Measurements from ENCODE around the gene FAHD1. TPM values are rescaled to one million over a fixed set of nuclear protein-coding genes. Genes with fewer than 3 reads are reported as not detected.

The FAHD1 gene
- total and polyA plus RNA-seq, 9 of the 15 experiments (the other 6 are each of a cell fraction or from before 2014, with no cell fraction given), result 2.2 to 20.9 (median 10.7) TPM

DNA sequence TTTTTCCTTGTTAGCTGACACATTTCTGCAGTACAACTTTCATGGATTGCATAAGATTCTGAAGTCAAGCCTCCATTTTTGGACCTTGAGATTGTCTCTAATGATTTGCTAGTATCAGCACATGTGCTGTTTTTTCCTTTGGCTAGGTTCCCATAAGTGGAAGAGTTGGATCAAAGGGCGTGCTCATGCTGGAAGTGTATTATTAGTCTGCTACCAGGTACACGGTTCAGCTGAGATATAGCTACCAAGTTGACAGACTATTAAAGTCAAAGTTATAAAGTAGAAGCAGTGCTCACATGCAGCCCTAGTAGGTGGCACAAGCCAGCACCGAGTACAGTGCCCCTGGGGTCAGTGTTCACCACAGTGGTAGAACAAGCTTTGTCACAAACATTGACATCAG, 3.2 kb downstream of the FAHD1 start (continued):
- TF ChIP-seq E2F3 (CRISPR knock-in tag; IDR thresholded peaks at IDR 0.05) (no peak), ETS2 (tag; IDR thresholded peaks at IDR 0.05; ENCODE audit: borderline replicate concordance, poor library complexity, severe bottlenecking) (no peak), SPI1 (IDR thresholded peaks at IDR 0.05; ENCODE audit: borderline replicate concordance, low read depth, low read length) (no peak), ESRRB (CRISPR knock-in tag; IDR thresholded peaks at IDR 0.05; ENCODE audit: borderline replicate concordance) (no peak), PHF8 (IDR thresholded peaks at IDR 0.05; ENCODE audit: borderline replicate concordance, low read length) (no peak), GTF2B (IDR thresholded peaks at IDR 0.05; ENCODE audit: extremely low read depth, insufficient read length) (no peak), L3MBTL2 (IDR thresholded peaks at IDR 0.05) (no peak), ELF1 (tag; IDR thresholded peaks at IDR 0.05) (no peak), IRF2 (CRISPR knock-in tag; IDR thresholded peaks at IDR 0.05) (no peak)

DNA sequence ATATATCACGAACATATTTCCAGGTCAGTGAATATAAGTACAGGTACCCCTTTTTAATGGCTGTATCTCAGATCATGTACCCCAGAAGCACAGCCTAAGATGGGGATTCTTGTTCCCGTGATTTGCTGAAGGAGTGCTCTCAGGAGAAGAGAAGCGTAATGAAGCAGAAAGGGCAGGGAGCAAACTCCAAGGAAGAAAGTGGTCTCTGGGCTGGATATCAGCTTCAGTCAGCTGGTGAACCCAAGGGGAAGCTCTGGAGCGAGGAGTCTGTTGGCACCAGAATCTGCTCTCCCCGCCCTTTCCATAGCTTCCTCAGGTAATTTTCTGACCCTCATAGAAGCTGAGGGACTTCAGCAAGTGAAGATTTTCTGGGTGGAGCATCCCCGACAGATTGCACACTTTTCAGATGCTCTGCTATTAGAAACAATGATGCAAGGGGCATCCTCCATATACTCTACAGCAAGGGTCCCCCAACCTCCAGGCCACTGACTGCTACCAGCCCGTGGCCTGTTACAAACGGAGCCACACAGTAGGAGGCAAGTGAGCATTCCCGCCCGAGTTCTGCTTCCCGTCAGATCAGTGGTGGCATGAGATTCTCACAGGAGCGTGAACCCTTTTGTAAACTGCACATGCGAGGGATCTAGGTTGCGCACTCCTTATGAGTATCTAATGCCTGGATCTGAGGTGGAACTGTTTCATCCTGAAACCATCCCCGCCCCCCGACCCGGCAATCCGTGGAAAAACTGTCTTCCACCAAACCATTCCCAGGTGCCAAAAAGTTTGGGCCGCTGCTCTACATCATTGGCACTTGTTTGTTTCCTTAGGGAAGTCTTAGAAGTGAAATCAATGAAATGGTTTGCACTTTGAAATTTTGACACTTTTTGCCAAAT, 4.4 kb downstream of the FAHD1 start:
- Histone ChIP-seq H4K20me1 (replicated peaks; ENCODE audit: control insufficient read depth, insufficient read depth, low read length) (peaks cover 9% of the 10 kb centered on the region), H3K4me2 (ENCODE audit: insufficient read depth, low read length) (no peak overlapping the region), H3K9me3 (replicated peaks; ENCODE audit: control insufficient read depth, insufficient read depth, low read depth, low read length) (no peaks in the 10 kb centered on the region), H3K79me2 (ENCODE audit: control insufficient read depth, insufficient read depth, low read length) (peaks cover 17% of the 10 kb centered on the region), H2AFZ (ENCODE audit: low read depth, low read length) (no peak overlapping the region), H3K9me1 (ENCODE audit: control insufficient read depth, insufficient read depth, low read length) (no peaks in the 10 kb centered on the region), H3K27ac (ENCODE audit: extremely low read depth, low read depth, low read length) (no peak overlapping the region), H3K9ac (ENCODE audit: insufficient read depth in 1 of 2, low read depth in 2 of 2, low read length in 2 of 2) (no peak overlapping the region), H3K27me3 (ENCODE audit: control insufficient read depth in 2 of 2, insufficient read depth in 2 of 2, low read length in 2 of 2) (no peaks in the 10 kb centered on the region), H3K4me3 (no peak overlapping the region), H3K4me1 (replicated peaks in 1 of 2; ENCODE audit: control insufficient read depth in 2 of 2, insufficient read depth in 2 of 2, low read length in 2 of 2) (peaks cover 29 to 33% of the 10 kb centered on the region in 2 experiments), H3K36me3 (ENCODE audit: control insufficient read depth, insufficient read depth, low read length) (peaks cover 16% of the 10 kb centered on the region; the same call in 2 of the 3 replicates)
- ChIA-PET POLR2A (no interaction called here), CTCF (ENCODE audit: low intra/inter-chr PET ratio) (no interaction called here)
- no TSS peak for BruUV-seq (replicated peaks)
- WGBS (ENCODE audit: insufficient coverage, low coverage, missing lambda C conversion rate), result 90% methylated on average over 19 of the region's 19 CpGs
- FAIRE-seq (no peak), ATAC-seq (no peak), DNase-seq (ENCODE audit: extremely low read depth in 1 of 4, low spot score in 3 of 4) (no peak)
- intact Hi-C loops (cut with micrococcal nuclease) (no loop called here), in situ Hi-C loops (cut with MboI) (no loop called here)
- TF ChIP-seq ZNF561 (CRISPR knock-in tag; conservative IDR thresholded peaks at IDR 0.05), result no peak
- TF ChIP-seq ZNF764 (CRISPR knock-in tag; IDR thresholded peaks at IDR 0.05; ENCODE audit: low read depth), result no peak
- TF ChIP-seq ZNF76 (CRISPR knock-in tag; IDR thresholded peaks at IDR 0.05; ENCODE audit: borderline replicate concordance), result no peak
- TF ChIP-seq MYNN (IDR thresholded peaks at IDR 0.05), result no peak
- TF ChIP-seq MYNN (CRISPR knock-in tag; IDR thresholded peaks at IDR 0.05), result no peak
- TF ChIP-seq, protein P1, sequence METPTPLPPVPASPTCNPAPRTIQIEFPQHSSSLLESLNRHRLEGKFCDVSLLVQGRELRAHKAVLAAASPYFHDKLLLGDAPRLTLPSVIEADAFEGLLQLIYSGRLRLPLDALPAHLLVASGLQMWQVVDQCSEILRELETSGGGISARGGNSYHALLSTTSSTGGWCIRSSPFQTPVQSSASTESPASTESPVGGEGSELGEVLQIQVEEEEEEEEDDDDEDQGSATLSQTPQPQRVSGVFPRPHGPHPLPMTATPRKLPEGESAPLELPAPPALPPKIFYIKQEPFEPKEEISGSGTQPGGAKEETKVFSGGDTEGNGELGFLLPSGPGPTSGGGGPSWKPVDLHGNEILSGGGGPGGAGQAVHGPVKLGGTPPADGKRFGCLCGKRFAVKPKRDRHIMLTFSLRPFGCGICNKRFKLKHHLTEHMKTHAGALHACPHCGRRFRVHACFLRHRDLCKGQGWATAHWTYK (CRISPR knock-in tag; IDR thresholded peaks at IDR 0.05), result no peak
- TF ChIP-seq ZNF146 (CRISPR knock-in tag; IDR thresholded peaks at IDR 0.05; ENCODE audit: unreplicated experiment), result no peak
- TF ChIP-seq ETV6 (IDR thresholded peaks at IDR 0.05; ENCODE audit: borderline replicate concordance in 1 of 2, low read depth in 2 of 2, low read length in 1 of 2), result no peak
- TF ChIP-seq ETV6 (CRISPR knock-in tag; IDR thresholded peaks at IDR 0.05; ENCODE audit: borderline replicate concordance), result no peak
- no peak for TF ChIP-seq MCM2 (IDR thresholded peaks at IDR 0.05; ENCODE audit: low read depth)
- TF ChIP-seq BMI1 (IDR thresholded peaks at IDR 0.05; ENCODE audit: low read length), result no peak
- no peak for TF ChIP-seq ZNF212 (CRISPR knock-in tag; IDR thresholded peaks at IDR 0.05)
- TF ChIP-seq TSC22D4 (tag; IDR thresholded peaks at IDR 0.05), result no peak

Data from K562 (cell line).